Gastrocnemius medialis (tissue), 4 donors: ENCODE measurements around the gene USP12. TPM values are rescaled to one million over a fixed set of nuclear protein-coding genes. Genes with fewer than 3 reads are reported as not detected.

Source experiments
- ATAC-seq, 2 donors: fragments of 150-250 bp; one replicate each; pipeline ENCODE4 v1.9.1; 2016
- DNase-seq, 2 donors: peaks; one replicate each; pipeline ENCODE4 v3.0.0-alpha.2; 2019
- H3K27ac ChIP-seq, 4 donors: fragments of 200-600 bp; sonication (generic); 1 replicate in 1 of 4; 2 replicates in 3 of 4; pipeline ENCODE4 v1.5.1; 2016 to 2018; ENCODE audit warnings: mild to moderate bottlenecking in 2 of 4, moderate library complexity in 1 of 4
- H3K27me3 ChIP-seq, 3 donors: fragments of 200-600 bp; sonication (generic) in 2 of 3; 1 replicate in 1 of 3; 2 replicates in 2 of 3; pipeline versions ENCODE4 v1.5.1 to v1.6.0; 2016 to 2019; ENCODE audit warnings: mild to moderate bottlenecking in 1 of 3, moderate library complexity in 1 of 3
- H3K36me3 ChIP-seq, 2 donors: fragments of 200-600 bp; sonication (generic) in 1 of 2; one replicate each; pipeline ENCODE4 v1.5.1; 2017 to 2018
- H3K4me1 ChIP-seq, 2 donors: fragments of 200-600 bp; sonication (generic) in 1 of 2; one replicate each; pipeline ENCODE4 v1.5.1; 2016 to 2017; ENCODE audit warnings: mild to moderate bottlenecking in 2 of 2
- H3K4me3 ChIP-seq, 4 donors: fragments of 200-600 bp; sonication (generic) in 3 of 4; 1 replicate in 1 of 4; 2 replicates in 3 of 4; pipeline ENCODE4 v1.5.1; 2016 to 2019; ENCODE audit warnings: mild to moderate bottlenecking in 2 of 4
- H3K9me3 ChIP-seq, 3 donors: fragments of 200-600 bp; sonication (generic) in 2 of 3; 1 replicate in 1 of 3; 2 replicates in 2 of 3; pipeline ENCODE4 v1.5.1; 2016 to 2019
- CTCF ChIP-seq, 5 experiments: fragments of 450-650 bp in 3 of 5; fragments of 200-600 bp in 2 of 5; sonication (generic) in 2 of 5; IDR thresholded peaks in 4 of 5; conservative IDR thresholded peaks in 1 of 5; 1 replicate in 4 of 5; 2 replicates in 1 of 5; pipeline ENCODE4 v1.5.1; 2016 to 2019; ENCODE audit warnings: antibody characterized with exemption in 5 of 5, mild to moderate bottlenecking in 3 of 5, moderate library complexity in 3 of 5
- POLR2A ChIP-seq, 2 donors: fragments of 450-650 bp; IDR thresholded peaks; one replicate each; pipeline ENCODE4 v1.6.1; 2017; ENCODE audit warnings: antibody characterized with exemption in 2 of 2, mild to moderate bottlenecking in 2 of 2, moderate library complexity in 2 of 2
- in situ Hi-C, 4 donors: fragments of 200-750 bp; cut with MboI; loops; one replicate each; pipeline versions ENCODE4 v1.15.0 to v1.8.0; 2017; ENCODE audit warnings: low sequenced_read_pairs in 4 of 4
- intact Hi-C: fragments of 100-400 bp; cut with DNase I; formaldehyde crosslinking; loops from one replicate; pipeline ENCODE4 v1.15.1; 2023; ENCODE audit warnings: low total_unique reads
- total RNA-seq, 4 donors: library from RNA; depleted of rRNA; stranded (reverse); fragments of >200 nt; gene quantifications; one replicate each; pipeline versions ENCODE4 v1.1.0 to v1.2.3, GENCODE V29; 2016

USP12 gene
- total RNA-seq, 4 donors from 2014 or later = 11.1 to 27.6 (median 13.1) TPM

- Histone ChIP-seq H3K36me3 (no peaks in the 10 kb centered on the region), H3K4me3 (no peak overlapping the region), H3K9me3 (no peaks in the 10 kb centered on the region), H3K4me1 (no peaks in the 10 kb centered on the region), H3K27me3 (peaks cover 0 to 5% (median 0%) of the 10 kb centered on the region in 3 donors), H3K27ac (no peak overlapping the region)
- TF ChIP-seq CTCF (IDR thresholded peaks at IDR 0.05 in 4 of 5, conservative IDR thresholded peaks at IDR 0.05 in 1 of 5) (no peak), POLR2A (IDR thresholded peaks at IDR 0.05) (no peak)
- intact Hi-C loops = no loop called here
- no peak for ATAC-seq
- in situ Hi-C loops = no loop called here
- no peak for DNase-seq
Observed at GRCh38 chr13:27036236-27036981, 135.2 kb downstream of the USP12 start.

DNA sequence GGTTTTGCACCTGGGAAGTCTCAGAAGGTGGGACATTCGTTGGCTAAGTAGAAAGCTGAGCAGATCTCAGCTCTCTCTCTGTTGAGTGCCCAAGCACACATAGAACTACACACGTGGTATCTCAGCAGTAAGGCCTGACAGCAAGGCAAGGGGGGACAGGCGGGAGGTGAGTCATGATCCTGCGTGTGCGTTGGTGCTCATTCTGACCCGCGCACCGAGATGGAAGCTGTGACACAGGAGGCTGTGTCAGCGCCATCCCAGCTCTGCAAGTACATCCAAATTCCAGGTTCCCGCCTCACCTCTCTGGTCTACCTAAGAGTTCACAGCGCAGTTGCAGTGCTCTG, 135.7 kb downstream of the USP12 start:
- no peaks in the 10 kb centered on the region for H3K36me3 ChIP-seq
- ATAC-seq = no peak
- intact Hi-C loops (no loop called here), in situ Hi-C loops (no loop called here)
- no peaks in the 10 kb centered on the region for H3K9me3 ChIP-seq
- no peak overlapping the region for H3K4me3 ChIP-seq
- TF ChIP-seq POLR2A (IDR thresholded peaks at IDR 0.05) = no peak
- no peak for TF ChIP-seq CTCF (IDR thresholded peaks at IDR 0.05 in 4 of 5, conservative IDR thresholded peaks at IDR 0.05 in 1 of 5)
- peaks cover 0 to 5% (median 0%) of the 10 kb centered on the region in 3 donors for H3K27me3 ChIP-seq
- DNase-seq = no peak
- no peaks in the 10 kb centered on the region for H3K4me1 ChIP-seq
- no peak overlapping the region for H3K27ac ChIP-seq

DNA sequence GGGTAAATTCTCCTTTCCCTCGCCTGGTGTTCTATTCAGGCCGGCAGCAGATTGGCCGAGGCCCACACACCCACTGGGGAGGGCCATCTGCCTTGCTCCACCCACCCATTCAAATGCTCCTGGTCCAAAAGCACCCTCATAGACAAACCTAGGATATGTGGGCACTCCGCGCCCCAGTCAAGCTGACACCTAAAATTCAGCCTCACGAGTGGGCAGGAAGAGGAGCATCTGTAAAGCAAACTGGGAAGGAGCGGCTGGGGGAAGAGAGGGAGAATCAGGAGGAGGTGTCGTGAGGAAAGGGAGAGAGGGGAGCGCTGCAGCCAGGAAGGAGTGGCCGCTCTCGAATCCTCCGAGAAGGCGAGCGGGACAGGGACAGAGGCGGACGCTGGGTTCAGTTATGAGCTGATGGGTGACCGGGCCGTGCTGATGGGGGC, 136.9 kb downstream of the USP12 start:
- H3K4me3 ChIP-seq = no peak overlapping the region
- no peaks in the 10 kb centered on the region for H3K9me3 ChIP-seq
- peaks cover 0 to 5% (median 0%) of the 10 kb centered on the region in 3 donors for H3K27me3 ChIP-seq
- intact Hi-C loops = no loop called here
- no peak overlapping the region for H3K27ac ChIP-seq
- DNase-seq (no peak), ATAC-seq (no peak)
- in situ Hi-C loops = no loop called here
- H3K36me3 ChIP-seq = no peaks in the 10 kb centered on the region
- H3K4me1 ChIP-seq = no peaks in the 10 kb centered on the region
- TF ChIP-seq POLR2A (IDR thresholded peaks at IDR 0.05) = no peak
- no peak for TF ChIP-seq CTCF (IDR thresholded peaks at IDR 0.05 in 4 of 5, conservative IDR thresholded peaks at IDR 0.05 in 1 of 5)

- ATAC-seq (no peak), DNase-seq (no peak)
- in situ Hi-C loops (no loop called here), intact Hi-C loops (no loop called here)
- Histone ChIP-seq H3K9me3 (no peaks in the 10 kb centered on the region), H3K4me1 (no peaks in the 10 kb centered on the region), H3K36me3 (no peaks in the 10 kb centered on the region), H3K27ac (no peak overlapping the region), H3K27me3 (no peaks in the 10 kb centered on the region), H3K4me3 (no peak overlapping the region)
- TF ChIP-seq POLR2A (IDR thresholded peaks at IDR 0.05) (no peak), CTCF (IDR thresholded peaks at IDR 0.05 in 4 of 5, conservative IDR thresholded peaks at IDR 0.05 in 1 of 5) (no peak)
Observed at GRCh38 chr13:27028683-27029480, 142.7 kb downstream of the USP12 start.
